Measurements from ENCODE around the gene MYO6.

GRCh38 chr6:75852721-75853120 lies 103.7 kb downstream of the MYO6 start:
- TF ChIP-seq POLR2A (IDR thresholded peaks at IDR 0.05) (no peak), CTCF (IDR thresholded peaks at IDR 0.05) (no peak)
